SU-DHL-6 (cell line): ENCODE measurements around the gene PORCN.

Experiments
- H2AFZ ChIP-seq: fragments of 200-600 bp; sonication (generic); 2 replicates; pipeline ENCODE4 v1.6.1; 2014; ENCODE audit warnings: low read depth, mild to moderate bottlenecking, moderate library complexity, mixed read lengths, antibody characterized with exemption, low read length; ENCODE audit not compliant: severe bottlenecking
- H3F3A ChIP-seq: fragments of 200-600 bp; shearing (Covaris generic); 2 replicates; pipeline ENCODE4 v1.6.0; 2016; ENCODE audit warnings: antibody characterized with exemption, mild to moderate bottlenecking; ENCODE audit not compliant: insufficient read depth
- H3K27ac ChIP-seq: fragments of 200-600 bp; sonication (generic); 2 replicates; pipeline ENCODE4 v1.5.1; 2016; ENCODE audit warnings: low read depth, mild to moderate bottlenecking, low read length, moderate library complexity, mixed read lengths
- H3K27me3 ChIP-seq: fragments of 200-600 bp; sonication (generic), shearing (Covaris generic); 2 replicates; pipeline ENCODE4 v1.6.0; 2014; ENCODE audit warnings: mild to moderate bottlenecking, low read length
- H3K36me3 ChIP-seq: fragments of 200-600 bp; sonication (generic); 2 replicates; pipeline ENCODE4 v1.6.1; 2014; ENCODE audit warnings: mild to moderate bottlenecking, low read length, mixed read lengths
- H3K4me2 ChIP-seq: fragments of 300-600, 200-600 bp; shearing (Covaris generic), sonication (generic); 2 replicates; pipeline ENCODE4 v1.6.0; 2014; ENCODE audit warnings: low read length, low read depth, mild to moderate bottlenecking; ENCODE audit not compliant: poor library complexity, severe bottlenecking
- H3K4me3 ChIP-seq: fragments of 200-600 bp; sonication (generic); 2 replicates; pipeline ENCODE4 v1.5.1; 2014; ENCODE audit warnings: antibody characterized with exemption, low read length, mild to moderate bottlenecking, mixed read lengths; ENCODE audit not compliant: insufficient read depth, poor library complexity, severe bottlenecking
- H3K79me2 ChIP-seq: fragments of 200-600 bp; sonication (generic); 2 replicates; pipeline ENCODE4 v1.6.1; 2014; ENCODE audit warnings: mild to moderate bottlenecking, low read length, moderate library complexity; ENCODE audit not compliant: insufficient read depth
- H3K9ac ChIP-seq: fragments of 200-600 bp; sonication (generic); 2 replicates; pipeline ENCODE4 v1.7.0; 2014; ENCODE audit warnings: mild to moderate bottlenecking, low read length
- H3K9me2 ChIP-seq: fragments of 200-600 bp; sonication (generic); replicated peaks from 2 replicates; pipeline ENCODE4 v1.6.1; 2014; ENCODE audit warnings: low read length; ENCODE audit not compliant: insufficient read depth
- H3K9me3 ChIP-seq: fragments of 200-600 bp; sonication (generic); 2 replicates; pipeline ENCODE4 v1.6.1; 2014; ENCODE audit warnings: low read length, mixed read lengths; ENCODE audit not compliant: insufficient read depth
- H4K20me1 ChIP-seq: fragments of 200-600 bp; sonication (generic); 2 replicates; pipeline ENCODE4 v1.6.1; 2014; ENCODE audit warnings: low read depth, mild to moderate bottlenecking, antibody characterized with exemption, low read length, moderate library complexity, mixed read lengths
- CTCF ChIP-seq: fragments of 200-600 bp; sonication (generic); IDR thresholded peaks from one replicate; pipeline ENCODE4 v1.5.1; 2017; ENCODE audit warnings: antibody characterized with exemption, mild to moderate bottlenecking, low read length, moderate library complexity; ENCODE audit not compliant: insufficient read depth, poor library complexity, severe bottlenecking
- EZH2phosphoT487 ChIP-seq: fragments of 200-600 bp; sonication (generic), shearing (Covaris generic); conservative IDR thresholded peaks from 2 replicates; pipeline ENCODE4 v1.6.1; 2018; ENCODE audit warnings: mild to moderate bottlenecking, antibody characterized with exemption, low read length, moderate library complexity, mixed read lengths

Gene PORCN

GRCh38 chrX:48511560-48511959 lies 2.8 kb downstream of the PORCN start:
- Histone ChIP-seq H3K27ac (no peak overlapping the region), H3K9me2 (no peaks in the 10 kb centered on the region), H4K20me1 (no peaks in the 10 kb centered on the region), H3K79me2 (no peaks in the 10 kb centered on the region), H3K9me3 (no peaks in the 10 kb centered on the region), H3K36me3 (no peaks in the 10 kb centered on the region), H3K4me3 (no peak overlapping the region), H3F3A (no peaks in the 10 kb centered on the region; the same call in 1 of the 2 replicates), H3K4me2 (no peak overlapping the region), H2AFZ (no peak overlapping the region), H3K9ac (no peak overlapping the region), H3K27me3 (no peaks in the 10 kb centered on the region)
- TF ChIP-seq EZH2phosphoT487: no peak
- TF ChIP-seq CTCF: no peak

- no peak overlapping the region for H3K27ac ChIP-seq
- H3K4me3 ChIP-seq: no peak overlapping the region
- no peaks in the 10 kb centered on the region for H4K20me1 ChIP-seq
- TF ChIP-seq EZH2phosphoT487 (no peak), CTCF (no peak)
- H3K79me2 ChIP-seq: no peaks in the 10 kb centered on the region
- no peaks in the 10 kb centered on the region for H3K9me3 ChIP-seq
- H3K9me2 ChIP-seq: no peaks in the 10 kb centered on the region
- H3K36me3 ChIP-seq: no peaks in the 10 kb centered on the region
- H3K4me2 ChIP-seq: no peak overlapping the region
- no peak overlapping the region for H2AFZ ChIP-seq
- H3K27me3 ChIP-seq: no peaks in the 10 kb centered on the region
- H3K9ac ChIP-seq: no peak overlapping the region
- no peaks in the 10 kb centered on the region for H3F3A ChIP-seq
Measured at GRCh38 chrX:48512371-48512935, 3.7 kb downstream of the PORCN start.

- Histone ChIP-seq H3K79me2 (no peaks in the 10 kb centered on the region), H3K27ac (no peak overlapping the region), H3K36me3 (no peaks in the 10 kb centered on the region), H4K20me1 (no peaks in the 10 kb centered on the region), H3K4me2 (no peak overlapping the region), H3K9me3 (no peaks in the 10 kb centered on the region), H2AFZ (no peak overlapping the region), H3K27me3 (no peaks in the 10 kb centered on the region), H3K4me3 (no peak overlapping the region), H3F3A (peaks cover 2% of the 10 kb centered on the region; the same call in 1 of the 2 replicates), H3K9ac (no peak overlapping the region), H3K9me2 (no peaks in the 10 kb centered on the region)
- TF ChIP-seq CTCF: no peak
- no peak for TF ChIP-seq EZH2phosphoT487
Measured at GRCh38 chrX:48513670-48514069, 4.9 kb downstream of the PORCN start.
